Mucosa of descending colon (tissue), 3 donors: Measurements from ENCODE around the gene EGLN3. TPM values are rescaled to one million over a fixed set of nuclear protein-coding genes. Genes with fewer than 3 reads are reported as not detected.

Experiments
- ATAC-seq: fragments of 200-7000 bp; cut with Tn5 transposase; one replicate; pipeline ENCODE4 v1.9.1; 2020; ENCODE audit warnings: mild to moderate bottlenecking, moderate library complexity
- DNase-seq, 3 donors: peaks; one replicate each; pipeline ENCODE4 v3.0.0-alpha.2; 2020
- H3K36me3 ChIP-seq: fragments of 200-600 bp; one replicate; pipeline ENCODE4 v1.8.0; 2021; ENCODE audit warnings: low read depth, mild to moderate bottlenecking
- H3K4me1 ChIP-seq: fragments of 200-600 bp; one replicate; pipeline ENCODE4 v1.8.0; 2021; ENCODE audit warnings: low read depth, mild to moderate bottlenecking
- H3K4me3 ChIP-seq: fragments of 200-600 bp; one replicate; pipeline ENCODE4 v1.8.0; 2021; ENCODE audit warnings: mild to moderate bottlenecking
- H3K9me3 ChIP-seq: fragments of 200-600 bp; one replicate; pipeline ENCODE4 v1.8.0; 2021; ENCODE audit warnings: mild to moderate bottlenecking
- CTCF ChIP-seq: fragments of 200-600 bp; IDR thresholded peaks from one replicate; pipeline ENCODE4 v1.8.0; 2022; ENCODE audit warnings: antibody characterized with exemption, mild to moderate bottlenecking
- intact Hi-C, 2 donors: fragments of 100-400 bp; cut with DNase I in 1 of 2; cut with micrococcal nuclease in 1 of 2; formaldehyde crosslinking; loops; one replicate each; pipeline versions ENCODE4 v1.11.0 to v1.11.1; 2022; cut with DNase I, micrococcal nuclease
- total RNA-seq, 3 donors: library from RNA; stranded (reverse); fragmentation: NEBNext Ultra II Directional in 2 of 3; extraction: Animal tissue kit (Norgen Biotek cat#: 25700) in 2 of 3; gene quantifications; one replicate each; pipeline versions ENCODE4 v1.2.1 to v1.2.4, GENCODE V29; 2021 to 2023
- donor health status: DM: no; HTN: no; CAD: no; lungs with moderate emphysema.
- donor health status: DM: no; HTN: no; CAD: no.
- donor health status: DM: no; HTN: yes; CAD: no.

EGLN3 gene
- total RNA-seq, 3 donors from 2014 or later, result 50.8 to 140 (median 72.8) TPM

- no peaks in the 10 kb centered on the region for H3K36me3 ChIP-seq
- DNase-seq, result no peak
- no peak for TF ChIP-seq CTCF
- no peak overlapping the region for H3K4me3 ChIP-seq
- peaks cover 14% of the 10 kb centered on the region for H3K4me1 ChIP-seq
- no peaks in the 10 kb centered on the region for H3K9me3 ChIP-seq
- intact Hi-C loops, result no loop called here
- peak; percentile 36 for ATAC-seq
Measured at GRCh38 chr14:33933386-33933933, 17.4 kb downstream of the EGLN3 start.

DNA sequence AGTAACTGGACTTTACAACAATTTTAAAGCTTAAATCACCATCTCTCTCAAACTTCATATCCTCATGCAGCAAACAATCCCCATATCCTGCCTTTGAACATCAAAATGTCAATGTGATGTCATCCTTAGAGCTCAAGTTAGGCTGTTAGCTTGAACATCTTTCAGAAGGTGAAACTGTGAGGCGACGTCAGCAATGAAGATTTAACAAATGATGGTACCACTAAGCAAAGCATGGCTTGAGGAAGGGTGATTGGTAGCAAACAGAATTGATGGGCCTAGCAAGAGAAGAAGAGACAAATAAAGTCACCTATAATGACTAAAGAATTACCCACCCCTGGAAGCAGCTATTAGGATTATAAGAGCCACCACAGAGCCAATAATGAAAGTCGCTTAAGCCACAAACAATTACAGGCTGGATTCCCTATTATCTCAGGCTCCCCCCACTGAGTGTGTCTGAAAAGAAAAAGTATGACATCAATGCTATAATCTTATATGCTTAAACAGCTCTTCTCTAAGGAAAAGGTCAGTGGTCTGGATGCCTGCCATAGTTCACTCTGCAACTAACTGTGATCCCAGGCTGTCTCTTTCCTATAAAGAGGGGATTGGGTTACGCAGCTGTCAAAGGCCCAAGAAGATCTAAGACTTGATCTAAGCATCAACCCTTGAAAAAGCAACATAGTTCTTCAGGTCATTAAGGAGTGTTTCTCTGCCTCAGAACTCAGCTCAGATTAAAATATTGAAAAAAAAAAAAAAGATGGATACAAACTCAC is 18.1 kb downstream of the EGLN3 start:
- DNase-seq (no peak), ATAC-seq (no peak)
- Histone ChIP-seq H3K4me3 (no peak overlapping the region), H3K36me3 (no peaks in the 10 kb centered on the region), H3K4me1 (peaks cover 14% of the 10 kb centered on the region), H3K9me3 (no peaks in the 10 kb centered on the region)
- intact Hi-C loops, result no loop called here
- TF ChIP-seq CTCF, result no peak

GRCh38 chr14:33932033-33932432 is 18.8 kb downstream of the EGLN3 start:
- intact Hi-C loops, result no loop called here
- Histone ChIP-seq H3K4me1 (peaks cover 12% of the 10 kb centered on the region), H3K36me3 (no peaks in the 10 kb centered on the region), H3K9me3 (no peaks in the 10 kb centered on the region), H3K4me3 (no peak overlapping the region)
- no peak for TF ChIP-seq CTCF
- DNase-seq (no peak), ATAC-seq (no peak)

DNA sequence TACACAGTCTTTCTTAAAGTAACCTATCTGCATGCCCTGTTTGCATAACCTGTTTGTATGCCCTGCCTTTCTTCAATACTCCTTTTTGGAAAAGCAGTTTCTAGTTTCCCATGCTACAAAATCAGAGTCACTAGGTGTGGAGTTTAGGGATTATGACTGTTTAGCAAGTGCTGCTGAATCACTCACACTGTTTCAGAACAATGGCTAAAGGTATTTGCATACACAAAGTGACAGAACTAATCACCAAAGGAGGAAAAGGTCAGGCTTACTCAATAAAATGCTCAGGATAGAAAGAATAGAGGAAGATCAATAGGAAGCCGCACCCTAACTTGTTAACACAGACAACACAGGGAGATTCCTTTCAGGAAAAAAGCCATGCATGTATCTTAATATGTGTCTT is 19.4 kb downstream of the EGLN3 start:
- DNase-seq (no peak), ATAC-seq (peak; percentile 30)
- no peaks in the 10 kb centered on the region for H3K9me3 ChIP-seq
- H3K4me1 ChIP-seq, result peaks cover 12% of the 10 kb centered on the region
- no peak overlapping the region for H3K4me3 ChIP-seq
- no peaks in the 10 kb centered on the region for H3K36me3 ChIP-seq
- TF ChIP-seq CTCF, result no peak
- intact Hi-C loops, result no loop called here

DNA sequence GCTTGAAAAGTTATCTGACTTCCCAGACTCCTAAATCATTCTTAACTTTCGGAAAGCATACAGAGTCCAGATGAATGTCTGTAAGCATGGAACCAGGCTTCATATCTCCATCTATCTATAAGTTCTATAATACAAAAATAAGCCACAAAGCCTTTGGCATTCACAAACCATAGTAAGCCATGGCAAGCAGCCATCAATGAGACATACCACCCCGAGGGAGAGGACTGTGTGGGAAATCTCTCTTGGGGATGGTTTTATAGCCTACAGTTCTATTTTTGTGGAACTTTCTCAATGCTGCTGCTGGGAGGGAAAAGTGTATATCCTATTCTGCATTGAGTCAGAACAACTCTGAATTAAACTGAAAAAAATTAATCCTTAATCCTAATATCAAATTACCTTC is 20.4 kb downstream of the EGLN3 start:
- Histone ChIP-seq H3K4me3 (no peak overlapping the region), H3K9me3 (no peaks in the 10 kb centered on the region), H3K4me1 (peaks cover 12% of the 10 kb centered on the region), H3K36me3 (no peaks in the 10 kb centered on the region)
- intact Hi-C loops, result no loop called here
- DNase-seq, result no peak
- no peak for ATAC-seq
- TF ChIP-seq CTCF, result no peak
